Gastroesophageal sphincter (tissue), 4 donors: ENCODE results near the gene PCDHA5. TPM values are rescaled to one million over a fixed set of nuclear protein-coding genes. Genes with fewer than 3 reads are reported as not detected.

Experiments
- ATAC-seq: fragments of 150-250 bp; one replicate; pipeline ENCODE4 v1.9.1; 2016; ENCODE audit warnings: mild to moderate bottlenecking, moderate library complexity
- H3K27ac ChIP-seq, 4 donors: fragments of 200-600 bp; sonication (generic) in 3 of 4; 1 replicate in 3 of 4; 2 replicates in 1 of 4; pipeline ENCODE4 v1.5.1; 2016 to 2019
- H3K27me3 ChIP-seq: fragments of 200-600 bp; sonication (generic); one replicate; pipeline ENCODE4 v1.5.1; 2019
- H3K36me3 ChIP-seq, 2 donors: fragments of 200-600 bp; sonication (generic); one replicate each; pipeline ENCODE4 v1.5.1; 2019; ENCODE audit warnings: control low read depth in 1 of 2
- H3K4me1 ChIP-seq, 3 donors: fragments of 200-600 bp; sonication (generic); 1 replicate in 2 of 3; 2 replicates in 1 of 3; pipeline ENCODE4 v1.5.1; 2016 to 2019; ENCODE audit warnings: control low read depth in 2 of 3
- H3K4me3 ChIP-seq, 2 donors: fragments of 200-600 bp; sonication (generic); one replicate each; pipeline ENCODE4 v1.5.1; 2019; ENCODE audit warnings: mild to moderate bottlenecking in 1 of 2, moderate library complexity in 1 of 2
- H3K9me3 ChIP-seq, 3 donors: fragments of 200-600 bp; sonication (generic); one replicate each; pipeline ENCODE4 v1.5.1; 2017 to 2019; ENCODE audit warnings: control low read depth in 2 of 3
- CTCF ChIP-seq, 4 experiments: fragments of 200-600 bp in 2 of 4; fragments of 450-650 bp in 2 of 4; sonication (generic) in 1 of 4; IDR thresholded peaks; one replicate each; pipeline ENCODE4 v1.5.1; 2017 to 2019; ENCODE audit warnings: antibody characterized with exemption in 4 of 4, mild to moderate bottlenecking in 2 of 4, moderate library complexity in 2 of 4
- EP300 ChIP-seq: sonication (generic); formaldehyde crosslinking; IDR thresholded peaks from one replicate; pipeline ENCODE4 v1.6.1; 2017; ENCODE audit warnings: antibody characterized with exemption, mild to moderate bottlenecking
- POLR2A ChIP-seq, 2 donors: fragments of 450-650 bp; IDR thresholded peaks; one replicate each; pipeline ENCODE4 v1.6.1; 2017; ENCODE audit warnings: antibody characterized with exemption in 2 of 2, mild to moderate bottlenecking in 2 of 2, moderate library complexity in 1 of 2
- POLR2AphosphoS5 ChIP-seq: sonication (generic); formaldehyde crosslinking; IDR thresholded peaks from one replicate; pipeline ENCODE4 v1.6.1; 2017; ENCODE audit warnings: antibody characterized with exemption
- WGBS, 2 donors: methylation state at CpG; one replicate each; pipeline ENCODE4 v1.1.5; 2018; ENCODE audit warnings: low coverage in 1 of 2; 5-methylcytosine and 5-hydroxymethylcytosine counted together
- total RNA-seq, 4 donors: library from RNA; depleted of rRNA; stranded (reverse); fragments of >200 nt; gene quantifications; one replicate each; pipeline ENCODE4 v1.1.0, GENCODE V29; 2016

The PCDHA5 gene
- total RNA-seq, 4 donors from 2014 or later, result 0.27 to 0.31 (median 0.27) TPM; not detected in 1

DNA sequence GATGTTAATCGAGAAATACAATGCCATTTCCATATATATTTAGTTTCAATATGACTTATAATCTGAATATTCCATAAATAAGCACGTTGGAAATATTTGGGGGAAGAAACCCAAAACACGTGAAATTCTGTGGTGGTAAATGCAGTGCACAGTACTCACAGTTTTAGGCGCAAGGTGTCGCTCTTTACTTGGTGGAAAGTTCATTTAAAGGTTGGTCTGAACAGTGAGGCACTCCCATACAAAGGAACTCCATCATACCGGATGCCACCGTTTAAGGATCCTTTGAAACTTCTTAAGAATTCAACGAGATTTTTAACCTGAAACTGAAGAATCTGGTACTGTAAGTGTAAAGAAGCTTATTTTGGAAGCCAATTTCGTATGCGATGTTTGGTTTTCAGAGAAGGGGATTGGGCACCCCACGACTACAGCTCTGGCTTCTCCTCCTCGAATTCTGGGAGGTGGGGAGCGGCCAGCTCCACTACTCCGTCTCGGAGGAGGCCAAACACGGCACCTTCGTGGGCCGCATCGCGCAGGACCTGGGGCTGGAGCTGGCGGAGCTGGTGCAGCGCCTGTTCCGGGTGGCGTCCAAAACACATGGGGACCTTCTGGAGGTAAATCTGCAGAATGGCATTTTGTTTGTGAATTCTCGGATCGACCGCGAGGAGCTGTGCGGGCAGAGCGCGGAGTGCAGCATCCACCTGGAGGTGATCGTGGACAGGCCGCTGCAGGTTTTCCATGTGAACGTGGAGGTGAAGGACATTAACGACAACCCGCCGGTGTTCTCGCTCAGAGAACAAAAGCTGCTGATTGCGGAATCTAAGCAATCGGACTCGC, 47.5 kb downstream of the PCDHA5 start, which contains the start of gene PCDHA11:
Gene PCDHA11 (plus strand): TSS at position 237 of the 834 bp plus-strand sequence. CDS start 147 bp downstream, at position 384.
- Histone ChIP-seq H3K27ac (no peak within 1 kb of the TSS), H3K36me3 (no peaks in the 10 kb centered on the region), H3K9me3 (peaks cover 0 to 53% (median 0%) of the 10 kb centered on the region in 3 donors), H3K4me1 (no peaks in the 10 kb centered on the region), H3K27me3 (peaks cover 61% of the 10 kb centered on the region), H3K4me3 (peak within 1 kb of the TSS; percentile 12 to 18)
- ATAC-seq, result no peak
- WGBS, 2 donors, result 16 to 22% methylated on average over 15 to 18 of the region's 41 CpGs
- TF ChIP-seq CTCF (IDR thresholded peaks at IDR 0.05) (peak in 1 of 4 experiments; percentile 42), POLR2AphosphoS5 (no peak)

DNA sequence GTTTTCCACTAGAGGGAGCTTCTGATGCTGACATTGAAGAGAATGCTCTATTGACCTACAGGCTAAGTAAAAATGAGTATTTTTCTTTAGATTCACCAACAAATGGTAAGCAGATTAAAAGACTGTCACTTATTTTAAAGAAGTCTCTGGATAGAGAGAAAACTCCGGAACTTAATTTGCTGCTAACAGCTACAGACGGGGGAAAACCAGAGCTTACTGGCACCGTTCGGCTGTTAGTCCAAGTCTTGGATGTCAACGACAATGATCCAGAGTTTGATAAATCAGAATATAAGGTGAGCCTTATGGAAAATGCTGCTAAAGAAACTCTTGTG, 48.1 kb downstream of the PCDHA5 start:
- Histone ChIP-seq H3K36me3 (no peaks in the 10 kb centered on the region), H3K4me3 (no peak overlapping the region), H3K4me1 (no peaks in the 10 kb centered on the region), H3K27ac (no peak overlapping the region), H3K9me3 (peaks cover 0 to 48% (median 0%) of the 10 kb centered on the region in 3 donors), H3K27me3 (peaks cover 63% of the 10 kb centered on the region)
- 56% methylated on average over 5 of the region's 5 CpGs; no CpG with 5 or more reads in 1 of the 2 donors for WGBS, 2 donors
- no peak for ATAC-seq
- TF ChIP-seq EP300 (no peak), POLR2A (IDR thresholded peaks at IDR 0.05) (no peak), POLR2AphosphoS5 (no peak), CTCF (IDR thresholded peaks at IDR 0.05) (peak in 1 of 4 experiments; percentile 43)

GRCh38 chr5:140870221-140871201, 49.1 kb downstream of the PCDHA5 start:
- Histone ChIP-seq H3K27me3 (peaks cover 73% of the 10 kb centered on the region), H3K27ac (no peak overlapping the region), H3K36me3 (no peaks in the 10 kb centered on the region), H3K4me3 (no peak overlapping the region), H3K9me3 (peaks cover 0 to 50% (median 0%) of the 10 kb centered on the region in 3 donors), H3K4me1 (no peaks in the 10 kb centered on the region)
- WGBS, 2 donors, result 10 to 33% methylated on average over 1 to 2 of the region's 114 CpGs
- no peak for ATAC-seq
- no peak for TF ChIP-seq CTCF (IDR thresholded peaks at IDR 0.05)

Other genes starting within 250 kb of the PCDHA5 start
- 10 to 100 TPM; 20.4 to 84.5 (median 37.9) TPM for gene CD14, start 188.4 kb upstream of the PCDHA5 start, total RNA-seq
- 10 to 100 TPM; 10.9 to 72.1 (median 26.7) TPM for gene TMCO6, start 182.2 kb upstream of the PCDHA5 start, total RNA-seq
- gene NDUFA2, start 174.0 kb upstream of the PCDHA5 start, total RNA-seq, result 10 to 100 TPM; 38.6 to 61.5 (median 46.1) TPM
- gene IK, start 173.8 kb upstream of the PCDHA5 start, total RNA-seq, result 100 to 1,000 TPM; 130 to 168 (median 131) TPM
- gene WDR55, start 156.7 kb upstream of the PCDHA5 start, total RNA-seq, result 10 to 100 TPM; 15.6 to 25.1 (median 16.9) TPM
- gene DND1, start 148.0 kb upstream of the PCDHA5 start, total RNA-seq, result under 1 TPM in 3 of 4 donors, not detected in 1; 0.19 to 0.67 (median 0.62) TPM
- gene HARS1, start 130.2 kb upstream of the PCDHA5 start, total RNA-seq, result 10 to 100 TPM; 65.9 to 67.9 (median 67.1) TPM
- 10 to 100 TPM; 16.0 to 41.6 (median 25.5) TPM for gene HARS2, start 130.2 kb upstream of the PCDHA5 start, total RNA-seq
- 10 to 100 TPM; 35.8 to 47.2 (median 45.0) TPM for gene ZMAT2, start 121.2 kb upstream of the PCDHA5 start, total RNA-seq
- gene PCDHA1, start 35.5 kb upstream of the PCDHA5 start, total RNA-seq, result not detected
- gene PCDHA2, start 26.8 kb upstream of the PCDHA5 start, total RNA-seq, result under 1 TPM in 2 of 4 donors, not detected in 2; 0.19 to 0.27 TPM
- 1 to 10 TPM in 1 of 4 donors, under 1 TPM in 3; 0.32 to 1.4 (median 0.70) TPM for gene PCDHA3, start 20.6 kb upstream of the PCDHA5 start, total RNA-seq
- under 1 TPM in 3 of 4 donors, not detected in 1; 0.13 to 0.96 (median 0.31) TPM for gene PCDHA4, start 14.5 kb upstream of the PCDHA5 start, total RNA-seq
- 1 to 10 TPM in 1 of 4 donors, under 1 TPM in 3; 0.31 to 1.4 (median 0.73) TPM for gene PCDHA6, start 6.3 kb downstream of the PCDHA5 start, total RNA-seq
- gene PCDHA7, start 12.7 kb downstream of the PCDHA5 start, total RNA-seq, result under 1 TPM in 3 of 4 donors, not detected in 1; 0.27 to 0.47 (median 0.35) TPM
- under 1 TPM in 1 of 4 donors, not detected in 3; 0.15 TPM for gene PCDHA8, start 19.6 kb downstream of the PCDHA5 start, total RNA-seq
- gene PCDHA9, start 26.8 kb downstream of the PCDHA5 start, total RNA-seq, result under 1 TPM in 3 of 4 donors, not detected in 1; 0.13 to 0.47 (median 0.23) TPM
- 1 to 10 TPM in 3 of 4 donors, under 1 TPM in 1; 0.94 to 2.5 (median 1.4) TPM for gene PCDHA10, start 34.3 kb downstream of the PCDHA5 start, total RNA-seq
- 1 to 10 TPM in 1 of 4 donors, under 1 TPM in 3; 0.13 to 1.9 (median 0.89) TPM for gene PCDHA11, start 47.3 kb downstream of the PCDHA5 start, total RNA-seq
- gene PCDHA12, start 53.7 kb downstream of the PCDHA5 start, total RNA-seq, result 1 to 10 TPM in 3 of 4 donors, under 1 TPM in 1; 0.54 to 4.7 (median 1.5) TPM
- gene PCDHA13, start 60.5 kb downstream of the PCDHA5 start, total RNA-seq, result 1 to 10 TPM in 2 of 4 donors, under 1 TPM in 2; 0.22 to 2.5 (median 0.79) TPM
- 1 to 10 TPM in 2 of 4 donors, under 1 TPM in 2; 0.47 to 6.6 (median 1.4) TPM for gene PCDHAC1, start 104.7 kb downstream of the PCDHA5 start, total RNA-seq
- gene PCDHAC2, start 144.9 kb downstream of the PCDHA5 start, total RNA-seq, result 10 to 100 TPM in 3 of 4 donors, 1 to 10 TPM in 1; 1.6 to 25.9 (median 13.9) TPM
- gene PCDHB1, start 229.8 kb downstream of the PCDHA5 start, total RNA-seq, result under 1 TPM in 2 of 4 donors, not detected in 2; 0.05 to 0.13 TPM